IPS-20b (cell line): ENCODE measurements around the gene RIMS1.

ENCODE experiments used
- H3K27ac ChIP-seq: one replicate; pipeline ENCODE4 v1.5.1; 2013; ENCODE audit warnings: low read length
- H3K27me3 ChIP-seq: 2 replicates; pipeline ENCODE4 v1.6.1; 2013; ENCODE audit warnings: mild to moderate bottlenecking, low read length, inconsistent platforms; ENCODE audit not compliant: insufficient read depth
- H3K36me3 ChIP-seq: 2 replicates; pipeline ENCODE4 v1.6.1; 2013; ENCODE audit warnings: low read depth, mild to moderate bottlenecking, inconsistent platforms, low read length, moderate library complexity; ENCODE audit not compliant: insufficient read depth
- H3K4me1 ChIP-seq: 2 replicates; pipeline ENCODE4 v1.6.1; 2013; ENCODE audit warnings: mild to moderate bottlenecking, control low read depth, inconsistent platforms, low read length, moderate library complexity; ENCODE audit not compliant: insufficient read depth
- H3K4me3 ChIP-seq: 2 replicates; pipeline ENCODE4 v1.5.1; 2013; ENCODE audit warnings: mild to moderate bottlenecking, low read length, inconsistent platforms
- H3K9ac ChIP-seq: 2 replicates; pipeline ENCODE4 v1.6.1; 2013; ENCODE audit warnings: low read depth, mild to moderate bottlenecking, inconsistent platforms, low read length, moderate library complexity
- H3K9me3 ChIP-seq: 2 replicates; pipeline ENCODE4 v1.6.1; 2013; ENCODE audit warnings: mild to moderate bottlenecking, low read depth, low read length, inconsistent platforms; ENCODE audit not compliant: insufficient read depth

The RIMS1 gene

GRCh38 chr6:71886184-71887005, at the start of gene RIMS1:
RIMS1 (plus strand) TSS chr6:71886550; CDS start chr6:71887024, 474 bp downstream.
- Histone ChIP-seq H3K4me1 (peaks cover 6% of the 10 kb centered on the region; the same call in 1 of the 2 replicates), H3K9ac (peak within 1 kb of the TSS; percentile 70; the same call in 1 of the 2 replicates), H3K4me3 (peak within 1 kb of the TSS; percentile 84), H3K27ac (no peak within 1 kb of the TSS), H3K27me3 (peaks cover 31% of the 10 kb centered on the region), H3K9me3 (no peaks in the 10 kb centered on the region), H3K36me3 (no peaks in the 10 kb centered on the region)

- H3K27ac ChIP-seq, result no peak overlapping the region
- H3K4me1 ChIP-seq, result no peaks in the 10 kb centered on the region
- H3K36me3 ChIP-seq, result no peaks in the 10 kb centered on the region
- H3K9me3 ChIP-seq, result no peaks in the 10 kb centered on the region
- H3K27me3 ChIP-seq, result no peaks in the 10 kb centered on the region
- H3K9ac ChIP-seq, result no peak overlapping the region
- H3K4me3 ChIP-seq, result no peak overlapping the region
These were observed 35.1 kb upstream of the RIMS1 start for GRCh38 chr6:71851214-71851613.

GRCh38 chr6:71852948-71853347, 33.4 kb upstream of the RIMS1 start:
- no peak overlapping the region for H3K27ac ChIP-seq
- H3K9me3 ChIP-seq, result no peaks in the 10 kb centered on the region
- H3K9ac ChIP-seq, result no peak overlapping the region

GRCh38 chr6:71855406-71855805, 30.9 kb upstream of the RIMS1 start:
- no peaks in the 10 kb centered on the region for H3K4me1 ChIP-seq
- no peaks in the 10 kb centered on the region for H3K27me3 ChIP-seq
- H3K27ac ChIP-seq, result no peak overlapping the region
- no peak overlapping the region for H3K9ac ChIP-seq
- no peaks in the 10 kb centered on the region for H3K36me3 ChIP-seq
- no peak overlapping the region for H3K4me3 ChIP-seq
- H3K9me3 ChIP-seq, result no peaks in the 10 kb centered on the region

More at GRCh38 chr6:71852948-71853347, 33.4 kb upstream of the RIMS1 start:
- H3K36me3 ChIP-seq, result no peaks in the 10 kb centered on the region
- no peaks in the 10 kb centered on the region for H3K4me1 ChIP-seq
- H3K27me3 ChIP-seq, result no peaks in the 10 kb centered on the region
- no peak overlapping the region for H3K4me3 ChIP-seq

GRCh38 chr6:71879016-71879415, 7.3 kb upstream of the RIMS1 start:
- H3K9ac ChIP-seq, result no peak overlapping the region
- no peak overlapping the region for H3K27ac ChIP-seq
- no peak overlapping the region for H3K4me3 ChIP-seq

GRCh38 chr6:71887006-71887743, 825 bp downstream of the RIMS1 start:
- Histone ChIP-seq H3K4me1 (peaks cover 6% of the 10 kb centered on the region; the same call in 1 of the 2 replicates), H3K9ac (peak overlapping the region; percentile 70; the same call in 1 of the 2 replicates), H3K27ac (no peak overlapping the region)

More at GRCh38 chr6:71879016-71879415, 7.3 kb upstream of the RIMS1 start:
- no peaks in the 10 kb centered on the region for H3K9me3 ChIP-seq
- H3K27me3 ChIP-seq, result no peaks in the 10 kb centered on the region
- no peaks in the 10 kb centered on the region for H3K36me3 ChIP-seq
- no peaks in the 10 kb centered on the region for H3K4me1 ChIP-seq

GRCh38 chr6:71887744-71888230, 1.4 kb downstream of the RIMS1 start:
- Histone ChIP-seq H3K4me3 (peak overlapping the region; percentile 84; the same call in 1 of the 2 replicates), H3K9ac (no peak overlapping the region; the same call in 1 of the 2 replicates), H3K9me3 (no peaks in the 10 kb centered on the region), H3K27me3 (peaks cover 31% of the 10 kb centered on the region), H3K27ac (no peak overlapping the region), H3K4me1 (peaks cover 6% of the 10 kb centered on the region; the same call in 1 of the 2 replicates), H3K36me3 (no peaks in the 10 kb centered on the region)

More at GRCh38 chr6:71887006-71887743, 825 bp downstream of the RIMS1 start:
- no peaks in the 10 kb centered on the region for H3K9me3 ChIP-seq
- peak overlapping the region; percentile 84 for H3K4me3 ChIP-seq
- peaks cover 31% of the 10 kb centered on the region for H3K27me3 ChIP-seq
- no peaks in the 10 kb centered on the region for H3K36me3 ChIP-seq

- peaks cover 31% of the 10 kb centered on the region for H3K27me3 ChIP-seq
- no peak overlapping the region for H3K4me3 ChIP-seq
- no peaks in the 10 kb centered on the region for H3K36me3 ChIP-seq
- no peaks in the 10 kb centered on the region for H3K9me3 ChIP-seq
- no peak overlapping the region for H3K27ac ChIP-seq
- H3K4me1 ChIP-seq, result peaks cover 6% of the 10 kb centered on the region; the same call in 1 of the 2 replicates
- no peak overlapping the region for H3K9ac ChIP-seq
These were observed 2.5 kb downstream of the RIMS1 start for GRCh38 chr6:71888756-71889340.

GRCh38 chr6:71889366-71889765, 3.0 kb downstream of the RIMS1 start:
- H3K27me3 ChIP-seq, result peaks cover 31% of the 10 kb centered on the region
- H3K9ac ChIP-seq, result no peak overlapping the region
- H3K4me3 ChIP-seq, result no peak overlapping the region
- no peaks in the 10 kb centered on the region for H3K36me3 ChIP-seq
- peaks cover 6% of the 10 kb centered on the region; the same call in 1 of the 2 replicates for H3K4me1 ChIP-seq
- no peak overlapping the region for H3K27ac ChIP-seq
- no peaks in the 10 kb centered on the region for H3K9me3 ChIP-seq

GRCh38 chr6:71892641-71893040, 6.3 kb downstream of the RIMS1 start:
- Histone ChIP-seq H3K36me3 (no peaks in the 10 kb centered on the region), H3K27ac (no peak overlapping the region), H3K27me3 (peaks cover 9% of the 10 kb centered on the region), H3K9me3 (no peaks in the 10 kb centered on the region), H3K4me1 (peaks cover 5% of the 10 kb centered on the region; the same call in 1 of the 2 replicates), H3K9ac (no peak overlapping the region), H3K4me3 (no peak overlapping the region)

- no peak overlapping the region for H3K4me3 ChIP-seq
These were observed 14.3 kb downstream of the RIMS1 start for GRCh38 chr6:71900642-71901041.

More at GRCh38 chr6:71900642-71901041, 14.3 kb downstream of the RIMS1 start:
- Histone ChIP-seq H3K4me1 (peaks cover 6% of the 10 kb centered on the region; the same call in 1 of the 2 replicates), H3K36me3 (no peaks in the 10 kb centered on the region), H3K27ac (no peak overlapping the region), H3K27me3 (no peaks in the 10 kb centered on the region), H3K9ac (no peak overlapping the region), H3K9me3 (no peaks in the 10 kb centered on the region)
